ENCODE data around the gene CCDC196.

CCDC196 gene, protein sequence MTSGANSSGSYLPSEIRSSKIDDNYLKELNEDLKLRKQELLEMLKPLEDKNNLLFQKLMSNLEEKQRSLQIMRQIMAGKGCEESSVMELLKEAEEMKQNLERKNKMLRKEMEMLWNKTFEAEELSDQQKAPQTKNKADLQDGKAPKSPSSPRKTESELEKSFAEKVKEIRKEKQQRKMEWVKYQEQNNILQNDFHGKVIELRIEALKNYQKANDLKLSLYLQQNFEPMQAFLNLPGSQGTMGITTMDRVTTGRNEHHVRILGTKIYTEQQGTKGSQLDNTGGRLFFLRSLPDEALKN

GRCh38 chr14:66485910-66486421 is at the start of gene CCDC196:
CCDC196 (plus strand) TSS chr14:66486371; CDS start chr14:66486503, 132 bp downstream.
- DNase-seq (ENCODE audit: low read depth) = no peak

- no peak for DNase-seq (ENCODE audit: low read depth)
Measured at GRCh38 chr14:66440801-66441200, 45.4 kb upstream of the CCDC196 start.

- DNase-seq (ENCODE audit: low read depth) = no peak
Measured at GRCh38 chr14:66442953-66443571, 43.1 kb upstream of the CCDC196 start.

GRCh38 chr14:66443785-66444184 is 42.4 kb upstream of the CCDC196 start:
- no peak for DNase-seq (ENCODE audit: low read depth)

DNA sequence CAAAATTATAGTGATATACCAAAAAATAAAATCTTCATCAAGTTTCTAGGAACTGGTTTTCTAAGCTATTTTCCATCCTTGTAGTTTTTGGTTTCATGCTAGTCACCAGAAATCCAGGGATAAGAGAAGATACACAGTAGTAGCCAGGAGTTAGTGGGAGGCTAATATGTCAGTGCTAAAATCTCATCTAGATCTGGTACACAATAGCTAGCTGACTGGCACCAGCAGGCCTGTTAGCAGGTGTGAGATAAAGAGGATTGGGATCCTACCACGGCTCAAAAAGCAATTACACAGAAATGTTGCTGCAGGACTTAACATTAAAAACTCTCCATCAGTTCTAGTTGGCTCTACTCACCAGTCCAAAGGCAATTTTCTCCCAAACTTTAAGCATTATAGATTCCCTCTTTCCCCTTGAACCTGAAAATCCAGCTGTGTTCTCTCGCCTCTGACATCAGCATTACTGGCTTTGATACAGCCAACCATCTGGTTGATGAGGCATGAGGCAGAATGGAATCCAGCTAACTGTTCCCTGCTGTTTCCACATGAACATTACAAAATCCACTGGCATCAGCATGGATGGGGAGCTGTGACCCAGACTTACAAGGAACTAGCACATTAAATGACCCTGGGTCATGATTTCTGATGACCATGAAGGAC is 41.8 kb upstream of the CCDC196 start:
- DNase-seq (ENCODE audit: low read depth) = no peak

- DNase-seq (ENCODE audit: low read depth) = no peak
Measured at GRCh38 chr14:66445936-66446335, 40.2 kb upstream of the CCDC196 start.

GRCh38 chr14:66453469-66453868 is 32.7 kb upstream of the CCDC196 start:
- DNase-seq (ENCODE audit: low read depth) = no peak

DNA sequence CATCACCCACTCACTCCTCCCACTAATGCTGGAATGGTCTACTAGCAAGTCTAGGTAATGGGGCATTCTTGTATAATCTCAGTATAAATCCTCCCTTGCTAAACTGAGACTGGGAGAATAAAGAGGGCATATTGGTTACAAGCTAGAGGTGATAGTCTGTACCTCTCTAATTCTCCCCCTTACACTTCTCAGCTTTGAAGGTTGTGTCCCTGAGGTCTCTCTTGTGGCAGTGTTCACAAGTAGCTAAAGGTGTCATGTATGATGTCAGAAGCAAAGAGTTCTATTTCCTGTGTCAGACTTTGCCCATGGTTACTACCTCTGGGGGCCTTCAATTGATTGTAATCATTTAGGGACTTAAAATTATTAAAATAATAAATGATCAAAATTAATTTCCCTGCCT is 26.6 kb upstream of the CCDC196 start:
- no peak for DNase-seq (ENCODE audit: low read depth)

GRCh38 chr14:66464261-66464660 is 21.9 kb upstream of the CCDC196 start:
- no peak for DNase-seq (ENCODE audit: low read depth)

GRCh38 chr14:66468778-66469367 is 17.3 kb upstream of the CCDC196 start:
- DNase-seq (ENCODE audit: low read depth) = no peak

GRCh38 chr14:66471584-66471983 is 14.6 kb upstream of the CCDC196 start:
- DNase-seq (ENCODE audit: low read depth) = no peak

- no peak for DNase-seq (ENCODE audit: low read depth)
Measured at GRCh38 chr14:66472251-66472650, 13.9 kb upstream of the CCDC196 start.

- DNase-seq (ENCODE audit: low read depth) = no peak
Measured at GRCh38 chr14:66473223-66473622, 12.9 kb upstream of the CCDC196 start.

DNA sequence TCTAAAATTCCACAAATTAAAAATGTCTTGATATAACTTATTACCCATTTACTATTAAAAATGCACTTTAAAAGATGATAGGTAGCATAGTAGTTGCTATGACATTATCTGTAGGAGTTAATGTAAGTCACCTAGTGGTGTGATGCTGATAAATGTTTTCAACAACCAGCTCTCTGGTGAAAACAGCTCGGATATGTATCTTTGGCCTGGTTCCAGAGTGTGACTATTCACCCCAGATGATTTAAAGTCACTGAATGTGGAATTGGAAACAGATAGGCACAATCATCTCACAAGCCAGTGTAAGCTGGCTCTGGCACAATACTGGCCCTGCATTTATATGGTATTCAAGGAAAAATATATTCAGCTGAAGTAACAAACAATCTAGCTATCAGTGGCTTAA is 9.2 kb upstream of the CCDC196 start:
- DNase-seq (ENCODE audit: low read depth) = no peak

GRCh38 chr14:66477567-66477966 is 8.6 kb upstream of the CCDC196 start:
- no peak for DNase-seq (ENCODE audit: low read depth)

DNA sequence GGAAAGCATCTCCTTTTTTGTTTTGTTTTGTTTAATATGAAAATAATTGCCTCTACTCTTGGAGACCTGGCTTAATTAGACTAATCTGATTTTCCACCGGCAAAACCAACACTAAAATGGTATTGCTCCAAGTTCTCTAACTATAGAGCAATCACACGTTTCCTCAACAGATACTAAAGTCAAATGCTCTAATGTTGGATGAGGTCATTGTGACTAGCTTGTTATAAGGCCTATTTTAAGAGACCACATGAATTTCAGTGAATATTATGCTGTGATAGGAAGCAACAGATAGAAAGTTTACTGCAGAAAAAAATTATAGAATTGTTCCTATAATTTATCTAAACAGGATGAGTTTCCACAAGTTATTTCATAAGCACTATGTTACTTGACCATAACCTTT is 3.3 kb upstream of the CCDC196 start:
- DNase-seq (ENCODE audit: low read depth) = no peak

GRCh38 chr14:66483322-66483721 is 2.8 kb upstream of the CCDC196 start:
- no peak for DNase-seq (ENCODE audit: low read depth)

GRCh38 chr14:66485029-66485428 is 1.1 kb upstream of the CCDC196 start:
- no peak for DNase-seq (ENCODE audit: low read depth)

DNA sequence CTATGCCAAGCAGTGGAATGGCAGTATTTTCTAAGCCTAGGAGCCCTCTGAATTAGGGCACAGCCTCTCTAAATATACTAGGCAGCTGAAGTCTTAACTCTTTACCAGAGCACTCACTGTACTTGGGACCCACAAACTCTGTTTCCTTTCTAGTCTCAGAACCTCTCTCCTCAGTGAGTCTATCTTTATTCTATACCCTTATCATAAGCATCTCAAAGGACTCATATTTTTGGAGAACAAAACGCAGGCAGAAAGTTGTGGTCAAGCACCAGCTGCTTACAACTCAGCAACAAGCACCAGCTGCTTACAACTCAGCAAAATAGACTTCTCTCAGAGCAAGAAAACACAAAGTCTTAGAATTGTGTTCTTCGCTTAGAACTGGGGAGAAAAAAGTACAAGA is 993 bp downstream of the CCDC196 start:
- DNase-seq (ENCODE audit: low read depth) = no peak

DNA sequence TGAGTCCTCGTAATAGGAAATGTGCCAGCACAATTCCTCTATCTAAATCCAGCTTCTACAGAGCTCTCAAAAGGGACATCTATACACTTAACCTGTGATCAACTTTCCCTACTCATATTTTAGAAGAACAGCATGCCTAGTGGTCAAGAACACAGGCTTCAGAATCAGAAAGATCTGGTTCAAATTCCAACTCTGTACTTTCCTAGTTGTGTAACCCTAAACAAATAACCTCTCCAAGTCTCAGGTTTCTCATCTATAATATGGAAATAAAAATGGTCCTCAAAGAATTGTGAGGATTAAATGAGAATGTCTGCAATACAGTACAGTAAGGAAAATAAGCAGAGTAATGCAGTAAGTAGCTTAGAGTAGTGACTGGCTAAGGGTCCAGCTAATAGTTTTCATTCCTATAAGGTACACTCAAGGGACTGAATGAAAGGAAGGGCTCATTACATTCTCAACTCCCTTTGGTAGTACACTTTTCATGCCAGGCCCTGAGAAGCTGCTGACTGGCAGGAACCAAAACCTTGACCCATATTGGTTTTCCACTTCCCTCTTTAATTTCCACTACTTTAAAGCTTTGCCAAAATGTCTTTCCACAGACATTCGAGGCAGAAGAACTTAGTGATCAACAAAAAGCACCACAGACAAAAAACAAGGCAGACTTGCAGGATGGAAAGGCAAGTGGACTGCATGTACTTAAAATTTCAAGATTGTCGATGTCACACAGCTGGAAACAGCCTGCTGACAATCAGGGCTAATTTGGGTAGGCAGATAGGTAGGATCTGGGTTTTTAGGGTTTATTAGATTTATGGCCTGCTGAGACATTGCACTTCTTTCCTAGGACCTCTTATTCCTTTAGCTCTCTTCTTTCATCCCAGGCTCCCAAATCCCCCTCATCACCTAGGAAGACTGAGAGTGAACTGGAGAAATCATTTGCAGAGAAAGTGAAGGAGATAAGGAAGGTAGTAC is 4.3 kb downstream of the CCDC196 start:
- no peak for DNase-seq (ENCODE audit: low read depth)

DNA sequence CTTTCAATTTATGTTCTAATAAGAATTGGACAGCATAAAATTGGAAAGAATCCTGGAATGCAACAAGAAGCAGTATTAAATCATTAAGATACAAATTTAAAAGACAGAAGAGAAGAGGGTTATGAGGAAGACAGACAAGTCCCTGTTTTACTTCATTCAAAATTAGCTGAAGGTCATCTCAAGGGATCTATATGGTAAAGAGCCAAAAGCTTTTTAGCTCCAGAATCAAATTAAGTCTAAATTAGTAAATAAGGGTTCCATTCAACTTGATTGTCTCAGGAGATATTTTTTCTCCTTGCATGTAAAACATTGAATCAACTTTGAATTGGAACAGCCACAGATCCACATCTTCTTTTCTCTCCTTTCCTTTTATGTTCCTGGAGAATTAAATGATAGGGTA is 7.6 kb downstream of the CCDC196 start:
- DNase-seq (ENCODE audit: low read depth) = no peak

Measured in activated T-helper 9 cell treated with anti-CD3 and anti-CD28 coated beads, Interleukin-2, amount 50 U/mL, for 16 hours (primary cell).